GM12892 (cell line): ENCODE data around the gene PTPA.

Source experiments
- DNase-seq: peaks from one replicate; pipeline ENCODE4 v3.0.0; 2011; ENCODE audit not compliant: insufficient read length
- FAIRE-seq: peaks from 2 replicates; lab custom pipeline; 2011; peaks lifted over from hg19 to GRCh38; lab: Jason Lieb, UNC
- POLR2A ChIP-seq: IDR thresholded peaks from 2 replicates; pipeline ENCODE4 v1.6.1; 2011; ENCODE audit warnings: low read depth, low read length, control low read depth
- POLR2AphosphoS5 ChIP-seq: IDR thresholded peaks from 2 replicates; pipeline ENCODE4 v1.6.1; 2011; ENCODE audit warnings: low read depth, low read length, control low read depth
- TAF1 ChIP-seq: IDR thresholded peaks from 2 replicates; pipeline ENCODE4 v1.6.1; 2011; ENCODE audit warnings: low read depth, mild to moderate bottlenecking, control low read depth, low read length, borderline replicate concordance

The PTPA gene

GRCh38 chr9:129142138-129142935 lies 31.1 kb downstream of the PTPA start:
- no peak for DNase-seq
- no peak for TF ChIP-seq POLR2A
- TF ChIP-seq POLR2AphosphoS5, result no peak
- TF ChIP-seq TAF1, result no peak
- FAIRE-seq, result no peak

- TF ChIP-seq POLR2A, result no peak
- TF ChIP-seq POLR2AphosphoS5, result no peak
- no peak for TF ChIP-seq TAF1
- peak; percentile 84 for FAIRE-seq
- peak; percentile 89 for DNase-seq
Measured at GRCh38 chr9:129143031-129143927, 32.1 kb downstream of the PTPA start.

DNA sequence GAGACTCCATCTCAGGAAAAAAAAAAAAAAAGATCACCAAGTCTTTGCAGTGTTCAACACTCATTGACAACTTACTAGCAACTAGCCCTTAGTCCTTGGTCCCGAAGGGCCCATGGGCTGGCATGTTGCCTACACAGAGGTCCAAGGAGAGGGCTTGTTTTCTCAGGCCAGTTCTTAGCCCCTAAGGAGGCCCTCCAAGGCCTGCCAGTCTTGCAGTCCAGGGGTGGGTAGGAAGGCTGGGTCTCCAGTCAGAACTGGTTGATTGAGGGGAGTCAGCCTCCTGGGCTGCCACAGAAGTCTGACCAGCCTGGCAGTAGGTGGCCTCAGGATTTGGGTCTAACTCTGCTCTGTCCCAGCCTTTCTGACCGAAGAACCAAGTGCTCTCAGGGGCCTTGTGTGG lies 34.1 kb downstream of the PTPA start:
- TF ChIP-seq TAF1 (no peak), POLR2AphosphoS5 (no peak), POLR2A (no peak)
- FAIRE-seq (no peak), DNase-seq (no peak)

GRCh38 chr9:129145841-129146292 lies 34.7 kb downstream of the PTPA start:
- no peak for FAIRE-seq
- TF ChIP-seq POLR2AphosphoS5 (no peak), POLR2A (no peak), TAF1 (no peak)
- DNase-seq, result no peak

DNA sequence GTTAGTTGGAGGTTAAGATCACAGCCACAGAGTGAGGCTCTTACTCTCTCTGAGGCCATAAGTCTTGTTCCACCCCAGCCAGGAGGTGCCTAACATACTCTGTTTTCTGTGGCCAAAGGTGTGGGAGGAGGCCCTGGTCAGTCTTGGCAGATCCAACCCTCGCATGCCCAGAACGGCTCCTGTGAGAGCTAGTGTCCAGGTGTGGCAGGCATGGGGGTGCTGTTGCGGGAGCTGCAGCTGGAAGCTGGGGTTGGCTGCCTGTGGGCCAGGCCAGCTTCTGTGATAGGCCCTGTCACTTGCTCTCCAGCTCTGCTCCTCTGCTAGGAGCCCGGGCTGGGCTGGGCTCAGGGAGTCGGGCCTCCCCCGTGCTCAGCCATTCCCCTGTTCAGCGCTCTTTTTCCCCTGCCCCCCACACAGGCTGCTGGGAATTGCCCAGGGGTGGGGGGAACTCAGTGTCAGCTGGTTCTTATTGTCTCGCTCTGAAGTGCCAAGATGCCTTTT lies 35.3 kb downstream of the PTPA start:
- FAIRE-seq (no peak), DNase-seq (no peak)
- TF ChIP-seq TAF1 (no peak), POLR2AphosphoS5 (no peak), POLR2A (no peak)

DNA sequence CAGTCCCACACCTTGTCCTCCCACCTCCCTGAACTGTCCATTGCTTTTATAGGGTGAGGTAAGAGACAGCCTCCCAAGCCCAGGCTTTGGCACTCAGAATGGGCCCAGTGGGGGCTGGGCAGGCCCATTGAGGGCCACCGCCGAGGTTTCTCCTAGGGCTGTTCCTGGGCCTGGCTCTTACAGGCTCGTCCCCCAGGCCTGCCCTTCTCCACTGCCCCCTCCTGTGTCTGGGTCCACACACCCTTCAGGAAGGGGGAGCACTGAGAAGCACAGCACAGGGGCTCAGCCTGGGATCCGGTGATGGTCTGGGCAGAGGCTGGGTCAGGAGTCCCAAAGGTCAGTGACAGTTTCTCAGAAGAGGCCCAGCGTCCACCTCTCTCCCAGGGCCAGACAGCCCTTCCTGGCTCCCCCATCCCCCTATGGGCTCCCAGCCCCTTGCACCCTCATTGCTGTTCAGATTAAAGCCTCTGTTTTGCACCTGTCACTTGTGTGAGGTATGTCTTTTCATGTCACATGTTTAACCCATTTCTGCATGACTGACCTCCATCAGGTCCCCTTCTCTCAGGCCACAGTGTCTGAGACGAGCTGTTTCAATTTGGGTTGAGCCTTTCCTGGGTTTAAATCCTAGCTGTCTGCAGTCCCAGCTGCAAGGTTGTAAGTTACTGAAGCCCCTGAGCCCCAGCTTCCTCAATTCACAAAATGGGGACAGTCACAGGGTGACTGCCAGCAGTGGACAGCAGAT lies 37.4 kb downstream of the PTPA start:
- no peak for DNase-seq
- peak; percentile 56 for FAIRE-seq
- TF ChIP-seq POLR2A (no peak), TAF1 (no peak), POLR2AphosphoS5 (no peak)

- DNase-seq, result no peak
- FAIRE-seq, result no peak
- no peak for TF ChIP-seq POLR2AphosphoS5
- no peak for TF ChIP-seq POLR2A
- no peak for TF ChIP-seq TAF1
Measured at GRCh38 chr9:129149442-129149841, 38.2 kb downstream of the PTPA start.

DNA sequence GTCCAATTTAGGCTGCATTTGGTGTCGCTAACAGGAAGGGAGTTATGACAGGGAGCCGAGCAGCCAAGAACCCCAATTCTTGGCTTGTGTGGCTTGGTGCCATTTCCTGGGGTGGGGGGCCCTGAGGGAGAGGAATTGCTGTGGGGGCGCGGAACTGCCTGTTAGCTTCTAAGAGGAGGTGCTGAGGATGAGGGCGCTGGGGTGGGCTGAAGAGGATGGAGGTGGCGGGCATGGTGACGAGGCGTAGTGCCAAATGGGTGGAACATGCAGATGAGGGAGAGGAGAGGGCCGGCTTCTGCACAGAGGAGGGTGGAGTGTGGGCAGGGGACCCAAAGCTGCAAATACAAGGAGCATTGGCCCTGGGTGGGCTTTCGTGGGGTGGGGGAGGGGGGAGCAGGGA lies 38.9 kb downstream of the PTPA start:
- TF ChIP-seq POLR2AphosphoS5 (no peak), POLR2A (no peak), TAF1 (no peak)
- no peak for DNase-seq

DNA sequence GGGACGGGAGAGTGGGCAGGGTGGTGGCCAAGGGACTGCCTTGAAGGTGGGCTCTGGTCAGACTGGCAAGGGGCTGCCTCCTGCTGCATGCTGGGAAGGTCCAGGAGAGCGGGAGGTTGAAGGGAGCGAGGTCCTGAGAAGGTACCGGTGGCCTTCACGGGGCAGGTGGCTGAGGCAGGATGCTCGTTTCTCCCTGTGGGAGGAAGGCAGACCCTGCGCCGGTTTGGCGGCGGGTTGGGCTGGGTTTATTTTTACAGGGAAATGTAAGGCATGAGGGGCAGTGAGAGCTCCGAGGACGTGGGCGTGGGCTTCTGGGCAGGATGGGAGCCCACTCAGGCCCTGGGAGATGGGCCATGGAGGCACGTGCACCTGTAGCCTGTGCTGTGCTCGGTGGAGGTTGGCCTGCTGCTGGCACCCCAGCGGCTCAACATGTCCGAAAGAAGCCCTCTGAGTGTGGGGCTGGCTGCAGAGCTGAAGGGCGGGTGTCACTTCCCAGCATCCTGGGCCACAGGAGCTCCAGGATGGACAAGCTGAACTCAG lies 39.5 kb downstream of the PTPA start:
- TF ChIP-seq POLR2A (no peak), POLR2AphosphoS5 (no peak)
- FAIRE-seq (no peak), DNase-seq (no peak)

More for the DNA sequence above, 38.9 kb downstream of the PTPA start:
- no peak for FAIRE-seq

GRCh38 chr9:129151469-129151868 lies 40.3 kb downstream of the PTPA start:
- no peak for DNase-seq

DNA sequence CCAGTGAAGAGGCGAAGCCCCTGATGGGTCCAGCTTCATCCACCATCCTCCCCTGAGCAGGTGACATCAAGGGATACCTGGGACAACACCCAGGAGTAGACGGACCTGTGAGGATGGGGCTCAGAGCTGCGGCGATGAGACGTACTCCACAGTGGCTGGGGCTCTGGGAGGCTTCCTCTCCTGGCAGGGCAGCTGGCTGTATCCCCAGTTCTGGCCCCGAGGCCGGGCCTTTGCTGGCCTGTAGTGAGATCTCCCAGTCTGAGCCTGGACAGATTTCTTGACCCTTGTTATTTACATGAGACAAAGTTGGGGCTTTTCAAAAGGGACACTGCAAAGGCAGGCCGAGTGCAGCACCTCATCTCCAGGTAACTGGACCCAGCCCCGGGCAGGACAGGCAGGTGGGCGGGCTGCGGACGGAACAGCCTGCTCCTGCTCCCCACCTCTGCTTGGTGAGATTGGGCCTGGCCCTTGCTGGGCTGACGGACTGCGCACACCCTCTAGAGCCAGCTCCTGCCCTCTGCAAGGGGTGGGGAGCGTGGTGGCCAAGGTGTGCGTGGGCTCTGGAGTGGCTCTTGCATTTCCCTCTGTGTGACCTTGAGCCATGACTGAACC lies 43.8 kb downstream of the PTPA start:
- no peak for FAIRE-seq
- no peak for TF ChIP-seq TAF1
- TF ChIP-seq POLR2A, result no peak
- TF ChIP-seq POLR2AphosphoS5, result no peak
- DNase-seq, result no peak

More at GRCh38 chr9:129151469-129151868, 40.3 kb downstream of the PTPA start:
- TF ChIP-seq POLR2AphosphoS5 (no peak), POLR2A (no peak), TAF1 (no peak)
- no peak for FAIRE-seq
